HEK293T (cell line): ENCODE measurements around the gene SUGCT.

Source experiments
- ARNT ChIP-seq: fragments of 450-650 bp; IDR thresholded peaks from 2 replicates; pipeline ENCODE4 v1.6.1; 2017; ENCODE audit warnings: mild to moderate bottlenecking
- BHLHE40 ChIP-seq: fragments of 450-650 bp; IDR thresholded peaks from 2 replicates; pipeline ENCODE4 v1.6.1; 2016; ENCODE audit warnings: mild to moderate bottlenecking, moderate library complexity, borderline replicate concordance
- CTBP1 ChIP-seq: fragments of 450-650 bp; IDR thresholded peaks from 2 replicates; pipeline ENCODE4 v1.6.1; 2016; ENCODE audit warnings: borderline replicate concordance
- ELF4 ChIP-seq: fragments of 450-650 bp; IDR thresholded peaks from 2 replicates; pipeline ENCODE4 v1.6.1; 2017; ENCODE audit warnings: antibody characterized with exemption
- FOXM1 ChIP-seq: fragments of 450-650 bp; IDR thresholded peaks from 2 replicates; pipeline ENCODE4 v1.6.1; 2017; ENCODE audit warnings: mild to moderate bottlenecking, borderline replicate concordance
- HDGF ChIP-seq: fragments of 450-650 bp; IDR thresholded peaks from 2 replicates; pipeline ENCODE4 v1.6.1; 2017; ENCODE audit warnings: antibody characterized with exemption, borderline replicate concordance
- L3MBTL2 ChIP-seq: fragments of 450-650 bp; conservative IDR thresholded peaks from 2 replicates; pipeline ENCODE4 v1.6.1; 2016; ENCODE audit warnings: mild to moderate bottlenecking
- LEF1 ChIP-seq: fragments of 450-650 bp; IDR thresholded peaks from 2 replicates; pipeline ENCODE4 v1.6.1; 2017; ENCODE audit warnings: mild to moderate bottlenecking, borderline replicate concordance
- NFRKB ChIP-seq: fragments of 450-650 bp; IDR thresholded peaks from 2 replicates; pipeline ENCODE4 v1.6.1; 2016; ENCODE audit warnings: mild to moderate bottlenecking, moderate library complexity
- SP1 ChIP-seq: fragments of 450-650 bp; IDR thresholded peaks from 2 replicates; pipeline ENCODE4 v1.6.1; 2017
- SUZ12 ChIP-seq: fragments of 450-650 bp; IDR thresholded peaks from 2 replicates; pipeline ENCODE4 v1.6.1; 2016; ENCODE audit warnings: mild to moderate bottlenecking
- TARDBP ChIP-seq: fragments of 450-650 bp; IDR thresholded peaks from 2 replicates; pipeline ENCODE4 v1.6.1; 2016
- ZNF384 ChIP-seq: fragments of 450-650 bp; IDR thresholded peaks from 2 replicates; pipeline ENCODE4 v1.6.1; 2016
- TF ChIP-seq, protein P1 (sequence below): fragments of 450-650 bp; IDR thresholded peaks from 2 replicates; pipeline ENCODE4 v1.6.1; 2016

DNA sequence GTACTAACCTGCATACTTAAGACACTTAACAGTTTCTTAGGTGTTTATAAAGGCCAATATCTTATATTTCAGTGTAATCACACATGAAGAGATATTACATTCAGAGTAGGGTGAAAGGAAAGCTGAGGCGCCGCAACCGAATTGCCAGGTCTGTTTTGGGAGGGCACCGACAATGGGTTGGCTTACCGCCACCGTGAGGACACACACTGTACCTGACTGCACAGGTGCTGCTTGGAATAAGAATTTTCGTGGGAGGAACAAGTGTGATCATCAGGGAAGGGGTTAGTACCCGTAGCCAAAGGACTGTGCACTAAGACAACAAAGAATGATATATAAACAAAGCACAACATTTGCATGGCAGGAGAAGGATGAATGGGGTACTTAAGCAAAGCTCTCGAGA lies 591.8 kb downstream of the SUGCT start:
- TF ChIP-seq, protein P1, sequence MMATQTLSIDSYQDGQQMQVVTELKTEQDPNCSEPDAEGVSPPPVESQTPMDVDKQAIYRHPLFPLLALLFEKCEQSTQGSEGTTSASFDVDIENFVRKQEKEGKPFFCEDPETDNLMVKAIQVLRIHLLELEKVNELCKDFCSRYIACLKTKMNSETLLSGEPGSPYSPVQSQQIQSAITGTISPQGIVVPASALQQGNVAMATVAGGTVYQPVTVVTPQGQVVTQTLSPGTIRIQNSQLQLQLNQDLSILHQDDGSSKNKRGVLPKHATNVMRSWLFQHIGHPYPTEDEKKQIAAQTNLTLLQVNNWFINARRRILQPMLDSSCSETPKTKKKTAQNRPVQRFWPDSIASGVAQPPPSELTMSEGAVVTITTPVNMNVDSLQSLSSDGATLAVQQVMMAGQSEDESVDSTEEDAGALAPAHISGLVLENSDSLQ = no peak
- TF ChIP-seq HDGF (no peak), NFRKB (no peak), ARNT (no peak), SUZ12 (no peak), FOXM1 (no peak), BHLHE40 (no peak), SP1 (no peak), L3MBTL2 (no peak), CTBP1 (no peak), TARDBP (no peak), ZNF384 (no peak), ELF4 (no peak), LEF1 (no peak)
